Measurements from ENCODE around the gene EML4. TPM values are rescaled to one million over a fixed set of nuclear protein-coding genes. Genes with fewer than 3 reads are reported as not detected.

EML4 gene
- polyA plus RNA-seq, 1 of the 3 experiments (the other 2 are of a cell fraction): 35.0 TPM

- no peaks in the 10 kb centered on the region for H3K9me2 ChIP-seq
- H3F3A ChIP-seq (replicated peaks; ENCODE audit: insufficient read depth): peaks cover 18% of the 10 kb centered on the region
- 80% methylated on average over 4 of the region's 4 CpGs for WGBS (ENCODE audit: low lambda C conversion rate)
- H3K27ac ChIP-seq (ENCODE audit: low read depth in 2 of 2, low read length in 1 of 2): peak overlapping the region; percentile 41 to 60
- H3K27me3 ChIP-seq (ENCODE audit: insufficient read depth): no peaks in the 10 kb centered on the region
- H3K9ac ChIP-seq: no peak overlapping the region
- ChIA-PET CTCF (interaction anchor here (0.7 to 2.1 kb wide), 7 partner anchors 11 to 356 kb away, joined by 3 to 13 read pairs (median 4); no protein-coding TSS in a partner anchor), POLR2A (no interaction called here)
- peaks cover 10 to 23% of the 10 kb centered on the region in 2 experiments; a peak in 3 of 4 replicates for H3K4me1 ChIP-seq (ENCODE audit: control insufficient read depth in 1 of 2, insufficient read depth in 2 of 2, low read depth in 1 of 2, low read length in 1 of 2)
- no peak overlapping the region for H2AFZ ChIP-seq (ENCODE audit: low read depth)
- no peak overlapping the region for H3K4me3 ChIP-seq (ENCODE audit: low read depth in 2 of 2, low read length in 1 of 2)
- no peak for TF ChIP-seq MXI1 (IDR thresholded peaks at IDR 0.05; ENCODE audit: low read depth, low read length)
- TF ChIP-seq TEAD4 (IDR thresholded peaks at IDR 0.05; ENCODE audit: borderline replicate concordance, insufficient read depth): no peak
- TF ChIP-seq ELF1 (IDR thresholded peaks at IDR 0.05): no peak
- 0 out of 2 replicates have a peak, but pooled peaks cover 3% of the 10 kb centered on the region for H4K20me1 ChIP-seq (ENCODE audit: insufficient read depth)
- peaks cover 69% of the 10 kb centered on the region for H3K79me2 ChIP-seq (ENCODE audit: insufficient read depth)
- peaks cover 0 to 8% of the 10 kb centered on the region in 2 experiments for H3K36me3 ChIP-seq (replicated peaks in 1 of 2; ENCODE audit: control insufficient read depth in 1 of 2, insufficient read depth in 2 of 2, low read length in 1 of 2)
- no peak overlapping the region for H3K4me2 ChIP-seq
- DNase-seq: no peak
- H3K9me3 ChIP-seq: no peaks in the 10 kb centered on the region
Measured at GRCh38 chr2:42223067-42223854, 54.1 kb downstream of the EML4 start.

GRCh38 chr2:42223855-42224268 is 54.7 kb downstream of the EML4 start:
- POLR2A ChIA-PET: no interaction called here
- H3K9me3 ChIP-seq: no peaks in the 10 kb centered on the region
- no peaks in the 10 kb centered on the region for H3K9me2 ChIP-seq
- H2AFZ ChIP-seq (ENCODE audit: low read depth): no peak overlapping the region
- WGBS (ENCODE audit: low lambda C conversion rate): 31% methylated on average over 2 of the region's 2 CpGs
- H3K4me1 ChIP-seq (ENCODE audit: control insufficient read depth in 1 of 2, insufficient read depth in 2 of 2, low read depth in 1 of 2, low read length in 1 of 2): peaks cover 10 to 23% of the 10 kb centered on the region in 2 experiments; a peak in 3 of 4 replicates
- no peaks in the 10 kb centered on the region for H3K27me3 ChIP-seq (ENCODE audit: insufficient read depth)
- H3K27ac ChIP-seq (ENCODE audit: low read depth in 2 of 2, low read length in 1 of 2): peak overlapping the region; percentile 41 to 60
- CTCF ChIA-PET: interaction anchor here (0.7 to 2.1 kb wide), 6 partner anchors 10 to 357 kb away, joined by 3 to 13 read pairs (median 4); no protein-coding TSS in a partner anchor
- no peak for DNase-seq
- peaks cover 18% of the 10 kb centered on the region for H3F3A ChIP-seq (replicated peaks; ENCODE audit: insufficient read depth)
- TF ChIP-seq TCF12 (IDR thresholded peaks at IDR 0.05) (peak; percentile 14; the same call in 1 of the 2 replicates), RCOR1 (IDR thresholded peaks at IDR 0.05; ENCODE audit: low read length) (no peak), ELF1 (IDR thresholded peaks at IDR 0.05) (0 out of 2 replicates have a peak, but pooled peaks have one; percentile 30), YY1 (IDR thresholded peaks at IDR 0.05; ENCODE audit: low read depth) (no peak), MXI1 (IDR thresholded peaks at IDR 0.05; ENCODE audit: low read depth, low read length) (no peak), MEF2A (IDR thresholded peaks at IDR 0.05; ENCODE audit: borderline replicate concordance, low read depth) (no peak), IRF3 (IDR thresholded peaks at IDR 0.05; ENCODE audit: low read depth, low read length) (no peak), CTCF (IDR thresholded peaks at IDR 0.05) (no peak), RFX5 (IDR thresholded peaks at IDR 0.05; ENCODE audit: low read length) (no peak), SMC3 (IDR thresholded peaks at IDR 0.05; ENCODE audit: low read depth, low read length) (no peak), RXRA (IDR thresholded peaks at IDR 0.05; ENCODE audit: borderline replicate concordance, low read depth) (no peak), GABPA (IDR thresholded peaks at IDR 0.05; ENCODE audit: low read depth) (no peak), SIN3A (IDR thresholded peaks at IDR 0.05; ENCODE audit: borderline replicate concordance, low read depth, low read length) (no peak), POLR2AphosphoS5 (IDR thresholded peaks at IDR 0.05; ENCODE audit: low read depth, low read length) (no peak), NRF1 (IDR thresholded peaks at IDR 0.05; ENCODE audit: low read depth, low read length) (no peak), NFIC (IDR thresholded peaks at IDR 0.05; ENCODE audit: borderline replicate concordance) (no peak), PBX3 (IDR thresholded peaks at IDR 0.05) (no peak), GATA2 (CRISPR knock-in tag; IDR thresholded peaks at IDR 0.05) (no peak), EP300 (IDR thresholded peaks at IDR 0.05; ENCODE audit: borderline replicate concordance in 1 of 2, low read depth in 1 of 2, low read length in 1 of 2) (no peak), FOSL2 (IDR thresholded peaks at IDR 0.05; ENCODE audit: borderline replicate concordance, low read depth) (0 out of 2 replicates have a peak, but pooled peaks have one; percentile 19), USF2 (IDR thresholded peaks at IDR 0.05; ENCODE audit: borderline replicate concordance, low read depth, low read length) (no peak), CHD2 (IDR thresholded peaks at IDR 0.05; ENCODE audit: low read length, partially characterized antibody) (no peak)
- peaks cover 69% of the 10 kb centered on the region for H3K79me2 ChIP-seq (ENCODE audit: insufficient read depth)
- H3K4me2 ChIP-seq: peak overlapping the region; percentile 6; the same call in 1 of the 2 replicates
- 0 out of 2 replicates have a peak, but pooled peaks cover 3% of the 10 kb centered on the region for H4K20me1 ChIP-seq (ENCODE audit: insufficient read depth)
- H3K4me3 ChIP-seq (ENCODE audit: low read depth in 2 of 2, low read length in 1 of 2): no peak overlapping the region
- H3K36me3 ChIP-seq (replicated peaks in 1 of 2; ENCODE audit: control insufficient read depth in 1 of 2, insufficient read depth in 2 of 2, low read length in 1 of 2): peaks cover 0 to 8% of the 10 kb centered on the region in 2 experiments
- H3K9ac ChIP-seq: no peak overlapping the region

All from SK-N-SH (cell line).